NCI-H1694 (cell line): Measurements from ENCODE around the gene TWIST2.

Source experiments
- DNase-seq: peaks from one replicate; lab custom pipeline; 2025; lab: John Stamatoyannopoulos, UW

The TWIST2 gene

DNA sequence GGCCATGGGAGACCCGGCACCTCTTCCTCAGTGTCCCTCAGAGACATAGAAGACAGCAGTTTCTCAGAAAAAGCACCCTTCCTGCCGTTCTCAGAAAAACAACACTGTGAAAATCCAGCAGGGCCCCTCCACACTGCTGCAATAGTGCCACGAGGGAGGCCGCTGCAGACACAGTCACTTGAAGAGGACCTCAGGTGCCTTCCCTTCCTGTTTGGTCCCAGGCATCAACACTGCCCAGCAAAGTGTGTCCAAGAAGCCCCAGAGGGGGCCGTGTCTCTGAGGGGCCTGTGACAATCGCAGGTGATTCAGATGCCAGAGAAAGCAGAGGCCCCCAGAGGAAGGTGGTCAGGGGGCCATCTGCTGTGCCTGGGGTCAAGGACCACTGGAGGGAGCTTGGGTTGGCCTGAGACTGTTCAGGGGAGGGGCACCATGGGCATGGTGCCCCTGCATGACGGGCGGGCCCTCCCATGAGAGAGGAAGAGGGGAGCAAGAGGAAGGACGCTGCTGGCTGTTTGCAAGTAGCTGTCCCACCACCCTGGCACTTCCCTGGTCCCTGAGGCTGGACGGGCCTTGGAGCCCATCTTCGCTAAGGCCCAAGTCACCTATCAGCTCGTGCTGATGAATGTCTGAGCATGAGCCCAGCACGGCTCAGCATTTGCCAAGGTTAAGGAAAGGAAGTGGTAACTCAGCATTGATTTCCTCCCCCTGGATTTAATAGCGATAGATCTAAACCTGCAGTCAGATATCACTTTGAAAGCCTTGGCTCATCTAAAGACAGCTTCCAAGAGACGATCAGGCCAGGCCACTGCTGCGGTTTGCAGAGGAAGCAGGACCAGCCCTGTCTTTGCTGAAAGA, 9.1 kb downstream of the TWIST2 start:
- no peak for DNase-seq

DNA sequence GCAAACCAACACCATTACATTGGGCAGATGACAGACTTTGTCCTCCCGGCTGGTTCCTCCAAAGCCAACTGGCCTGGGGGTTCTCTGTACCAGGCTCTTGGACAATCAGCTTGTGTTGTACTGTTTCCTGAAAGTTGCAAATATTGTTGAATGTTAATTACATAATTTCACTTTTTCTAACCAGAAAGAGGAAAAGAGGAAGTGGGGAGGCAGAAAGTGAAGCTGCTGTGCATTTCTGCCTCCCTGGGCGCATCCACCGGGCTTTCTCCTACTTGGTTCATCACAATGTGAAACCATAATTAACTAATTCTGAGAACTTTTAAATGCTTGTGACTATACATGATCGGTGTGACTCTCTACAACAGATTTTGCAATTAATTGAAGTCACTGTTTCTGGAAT, 10.1 kb downstream of the TWIST2 start:
- no peak for DNase-seq

DNA sequence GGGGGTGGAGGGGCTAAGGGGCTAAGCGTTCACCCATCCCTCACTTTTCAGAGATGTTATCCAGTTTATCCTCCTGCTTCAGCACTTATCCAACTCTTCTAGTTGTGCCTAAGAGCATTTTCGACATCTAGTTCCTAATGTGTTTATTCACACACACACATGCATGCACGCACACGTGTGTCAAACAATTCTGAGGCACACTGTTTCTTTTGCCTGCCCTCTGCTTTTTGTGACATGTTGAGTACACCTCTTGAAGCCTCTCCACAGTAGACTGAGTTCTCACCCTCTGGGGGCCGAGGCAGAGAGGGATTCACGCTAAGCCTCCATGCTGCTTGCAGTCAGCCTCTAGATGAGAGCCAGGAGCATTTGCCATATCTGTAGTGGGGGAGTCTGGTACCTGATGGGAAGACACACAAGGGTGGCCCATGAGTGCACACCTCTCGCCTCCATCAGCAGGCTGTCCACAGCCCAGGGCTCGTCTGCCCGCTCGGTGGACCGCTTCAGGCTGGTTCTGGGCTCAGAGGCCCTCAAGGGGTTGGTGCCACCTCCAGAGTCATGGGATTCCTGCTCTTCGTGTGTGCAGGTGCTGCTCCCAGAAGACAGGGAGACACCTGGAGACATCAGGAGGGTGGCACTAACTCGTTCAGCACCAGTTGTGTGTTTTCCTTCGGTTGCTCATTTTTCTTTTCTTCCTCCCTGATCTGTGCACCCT, 11.9 kb downstream of the TWIST2 start:
- no peak for DNase-seq

DNA sequence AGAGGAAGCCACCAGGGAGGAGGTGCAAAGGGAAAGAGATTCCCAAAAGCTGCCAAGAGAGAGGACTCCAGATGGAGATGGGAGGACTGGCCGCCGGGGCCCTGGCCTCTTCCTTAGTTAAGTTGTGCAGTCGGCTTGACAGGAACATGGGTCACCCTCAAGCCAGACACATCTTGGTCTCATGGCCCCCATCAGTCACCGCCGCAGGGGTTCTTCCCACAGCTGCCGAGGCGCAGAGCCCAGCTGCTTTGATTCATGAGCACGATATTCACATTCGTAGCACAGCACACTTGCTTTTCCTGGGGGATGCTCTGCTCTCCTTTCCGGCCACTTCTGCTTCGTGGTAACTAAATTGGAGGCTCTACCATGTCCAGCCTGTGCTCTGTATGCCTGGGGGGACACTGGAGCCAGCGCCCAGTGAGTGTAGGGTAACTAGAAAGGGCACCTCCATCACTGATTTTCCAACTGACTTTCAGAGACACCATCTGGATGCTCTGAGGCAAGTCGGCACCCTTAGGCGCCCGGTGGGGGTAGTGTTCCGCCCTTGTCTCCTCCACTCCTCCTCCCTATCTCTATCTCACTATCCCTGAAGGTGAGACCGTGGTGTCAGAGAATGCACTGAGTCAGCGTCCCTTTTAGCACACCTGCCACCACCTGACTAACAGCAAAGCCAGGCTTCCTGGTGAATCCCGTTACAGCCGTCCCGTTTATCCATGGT, 13.3 kb downstream of the TWIST2 start:
- no peak for DNase-seq

DNA sequence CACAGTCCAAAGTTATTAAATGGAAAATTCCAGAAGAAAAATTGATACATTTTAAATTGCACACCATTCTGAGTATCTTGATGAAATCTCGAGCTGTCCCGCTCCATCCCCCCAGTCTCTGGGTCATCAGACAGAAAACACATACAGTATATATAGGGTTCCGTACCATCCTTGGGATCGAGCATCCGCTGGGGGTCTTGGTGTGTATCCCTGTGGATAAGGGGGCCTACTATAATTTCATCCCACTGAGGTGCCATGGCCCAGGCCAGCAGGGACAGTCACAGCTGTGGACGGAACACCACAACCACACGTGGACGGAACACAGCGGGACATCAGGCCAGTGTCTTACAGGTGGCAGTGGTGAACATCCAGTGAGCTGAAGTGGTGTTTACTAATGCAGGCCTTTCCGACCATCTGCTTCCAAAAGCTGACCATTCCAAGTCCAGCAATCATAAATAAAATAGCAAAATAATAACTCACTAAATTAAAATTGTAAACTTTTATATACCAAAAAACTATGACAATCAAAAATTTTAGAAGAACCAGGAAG, 14.0 kb downstream of the TWIST2 start:
- DNase-seq, result no peak

DNA sequence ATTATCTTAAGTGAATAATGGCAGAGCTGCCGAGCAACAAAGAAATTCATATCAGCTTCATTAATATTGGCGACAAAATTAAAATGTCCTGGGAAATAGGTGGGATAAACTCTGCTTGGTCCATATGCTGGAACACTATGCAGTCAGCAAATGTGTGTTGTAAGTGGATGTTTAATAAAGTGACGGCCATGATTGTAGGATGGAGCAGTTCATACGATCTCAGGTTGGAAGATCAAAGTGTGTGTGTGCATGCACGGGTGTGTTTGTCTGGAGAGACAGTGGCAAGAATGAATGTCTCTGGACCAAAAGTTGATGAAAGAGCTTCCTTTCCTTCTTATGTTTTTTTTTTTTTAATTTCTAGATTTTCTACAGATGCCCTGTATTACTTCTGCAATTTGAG, 14.8 kb downstream of the TWIST2 start:
- no peak for DNase-seq

DNA sequence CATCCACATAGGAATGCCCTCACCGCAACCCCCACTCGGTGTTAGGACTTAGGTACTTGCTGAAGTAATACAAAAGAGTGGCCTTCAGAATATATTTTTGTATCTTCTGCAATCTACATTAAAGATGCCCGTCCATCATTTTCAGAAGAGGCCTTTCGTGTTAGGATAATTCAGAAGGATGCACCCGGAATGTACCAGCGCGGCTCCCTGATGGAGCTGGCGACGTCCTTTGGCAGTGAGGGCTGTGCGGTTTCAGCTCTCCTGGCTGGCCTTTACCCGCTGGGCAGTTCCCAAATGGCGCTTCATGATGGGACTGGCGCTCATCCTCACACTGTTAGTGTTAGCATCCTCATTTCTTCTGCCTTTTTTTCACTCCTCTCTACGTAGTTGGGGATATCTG, 15.3 kb downstream of the TWIST2 start:
- DNase-seq, result no peak

DNA sequence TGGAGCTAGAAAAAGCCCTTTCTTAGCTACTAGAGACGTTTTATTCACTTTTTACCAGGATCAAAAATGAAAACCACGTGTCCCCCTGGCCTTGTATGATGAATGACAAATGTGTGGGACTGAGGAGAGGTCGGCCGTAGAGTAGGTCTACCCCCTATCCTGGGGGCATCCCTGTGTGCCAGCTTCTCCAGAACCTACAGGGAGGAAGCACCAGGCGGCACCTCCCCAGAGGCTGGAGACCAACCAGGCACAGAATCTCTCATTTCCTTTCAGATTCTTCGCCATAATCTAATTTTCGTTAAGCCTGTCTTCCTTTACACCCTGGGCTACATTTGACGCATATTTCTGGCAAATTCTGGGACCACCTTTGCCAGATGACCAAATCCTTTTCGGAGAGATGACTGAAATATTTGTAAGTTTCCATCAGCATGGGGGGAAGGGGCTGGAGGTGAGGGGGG, 15.9 kb downstream of the TWIST2 start:
- no peak for DNase-seq

DNA sequence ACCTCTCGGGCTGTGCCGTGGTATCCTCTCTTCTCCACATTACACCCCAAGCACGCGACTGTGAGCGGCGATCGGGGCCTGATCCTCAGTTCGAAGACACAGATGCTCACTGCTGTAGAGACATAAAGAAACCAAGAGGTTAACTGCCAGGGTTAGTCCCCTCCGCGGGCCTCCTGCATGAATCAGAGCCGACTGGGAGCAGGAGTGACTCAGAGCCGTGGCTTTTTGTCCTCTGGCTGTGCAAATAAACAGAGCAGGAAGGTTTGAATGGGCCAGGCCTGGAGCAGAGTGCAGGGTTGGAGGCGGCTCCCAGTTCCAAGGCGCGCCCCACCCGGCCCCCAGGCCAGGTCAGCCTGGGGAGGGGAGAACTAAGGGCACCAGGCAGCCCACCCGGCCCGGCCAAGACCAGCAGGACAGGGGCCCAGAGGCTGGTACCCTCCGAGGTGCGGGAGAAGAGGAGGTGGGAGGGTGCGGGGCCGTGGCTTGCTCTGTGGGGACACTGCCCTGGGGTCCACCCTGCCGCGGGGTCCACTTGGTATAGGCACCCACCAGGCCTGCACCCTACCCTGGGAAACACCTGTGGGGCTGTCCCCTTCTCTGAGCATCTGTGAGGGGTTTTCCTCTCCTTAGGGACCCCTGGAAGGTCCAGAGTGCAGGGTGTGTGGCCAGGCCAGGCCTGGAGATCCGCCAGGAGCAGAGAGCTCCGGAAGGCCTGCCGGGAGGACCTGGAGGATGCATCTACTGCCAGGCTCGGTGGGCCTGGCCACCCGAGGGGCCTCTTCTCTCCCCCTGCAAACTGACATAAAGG, 16.5 kb downstream of the TWIST2 start:
- DNase-seq, result no peak

DNA sequence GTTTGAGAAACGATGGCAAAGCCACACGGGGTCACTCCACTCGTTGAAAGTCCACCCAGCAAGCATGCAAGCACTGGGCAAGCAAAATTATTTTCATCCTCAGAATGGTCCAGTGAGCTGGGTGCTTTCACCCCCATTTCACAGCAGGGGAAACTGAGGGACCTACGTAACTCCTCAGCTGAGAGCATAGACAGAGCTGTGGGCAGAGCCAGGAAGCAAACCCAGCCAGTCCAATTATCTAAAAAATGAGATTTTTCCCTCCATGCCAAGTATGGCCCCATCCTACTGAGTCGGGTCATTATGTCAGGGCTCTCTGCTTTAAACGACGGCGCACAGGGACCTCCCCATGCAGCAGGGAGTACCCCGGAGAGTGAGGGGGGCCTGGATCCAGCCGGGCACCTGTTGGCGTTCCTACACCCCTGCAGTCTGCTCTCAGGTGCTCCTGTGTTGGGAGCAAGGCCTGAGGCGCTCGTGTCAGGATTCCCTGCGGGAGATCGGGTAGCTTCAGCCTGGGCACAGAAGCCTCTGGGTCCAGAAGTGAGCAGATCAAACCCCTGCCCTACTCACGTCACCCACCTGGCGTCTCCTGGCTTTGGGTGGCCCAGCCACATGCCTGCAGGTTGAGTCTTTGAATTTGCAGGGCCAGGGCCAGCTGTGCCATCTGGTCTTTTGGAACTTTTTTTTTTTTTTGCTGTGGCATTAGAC, 17.3 kb downstream of the TWIST2 start:
- DNase-seq, result peak; percentile 22

DNA sequence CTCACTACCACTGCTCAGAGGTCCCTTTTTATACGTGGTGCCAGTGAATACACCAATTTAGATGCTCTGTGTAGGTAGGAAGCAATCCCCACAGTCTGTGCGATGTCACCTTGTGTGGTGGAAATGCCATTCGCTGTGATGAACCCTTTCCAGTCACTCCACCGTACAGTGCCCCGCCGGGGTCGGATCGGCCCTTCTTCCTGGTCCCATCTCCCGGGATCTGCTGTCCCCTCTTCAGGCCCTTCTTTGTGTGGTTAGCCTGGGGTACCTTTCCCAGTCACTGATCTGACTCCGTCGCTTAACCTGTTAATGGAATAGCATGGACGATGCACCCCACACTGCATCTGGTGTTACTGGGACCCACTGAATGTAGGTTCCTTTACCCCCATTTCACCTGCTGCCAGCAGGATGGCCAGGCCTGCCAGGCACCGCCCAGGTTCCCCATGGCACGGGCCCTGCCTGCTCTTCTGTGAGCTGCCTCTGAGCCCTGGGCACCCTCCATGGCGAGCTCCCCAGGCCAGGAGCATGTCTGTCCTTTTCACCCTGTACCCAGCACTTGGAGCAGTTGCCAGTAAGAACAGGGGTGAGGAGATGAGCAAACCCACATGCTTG, 18.0 kb downstream of the TWIST2 start:
- no peak for DNase-seq

DNA sequence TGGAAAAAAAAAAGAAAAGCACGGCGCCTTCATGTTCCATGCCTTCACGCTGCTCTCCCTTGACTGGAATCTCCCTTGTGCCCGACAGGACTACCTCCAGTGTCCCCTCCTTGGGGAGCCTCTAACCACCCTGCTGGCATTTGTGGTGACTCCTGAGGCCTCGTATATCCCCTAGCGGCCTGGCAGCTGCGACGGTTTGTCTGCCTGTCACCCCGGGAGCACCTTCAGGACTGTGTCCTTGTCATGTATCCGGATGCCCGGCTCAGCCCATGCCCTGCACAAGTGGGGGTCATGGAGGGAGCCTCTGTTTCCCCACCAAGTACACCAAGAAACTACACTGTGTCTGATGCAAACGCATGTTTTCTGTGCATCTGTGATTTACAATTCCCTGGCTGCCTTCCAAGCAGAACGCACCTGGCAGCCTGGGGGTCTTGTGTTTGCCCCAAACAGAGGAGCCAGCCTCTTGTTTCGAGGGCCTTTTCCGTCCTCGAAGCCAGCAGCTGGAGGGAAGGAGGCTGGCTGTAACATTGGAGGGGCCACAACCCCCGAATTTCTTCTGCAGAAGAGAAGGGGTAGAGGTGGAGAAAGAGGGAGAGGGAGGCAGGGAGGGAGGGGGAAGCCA, 18.9 kb downstream of the TWIST2 start:
- peak; percentile 35 for DNase-seq

DNA sequence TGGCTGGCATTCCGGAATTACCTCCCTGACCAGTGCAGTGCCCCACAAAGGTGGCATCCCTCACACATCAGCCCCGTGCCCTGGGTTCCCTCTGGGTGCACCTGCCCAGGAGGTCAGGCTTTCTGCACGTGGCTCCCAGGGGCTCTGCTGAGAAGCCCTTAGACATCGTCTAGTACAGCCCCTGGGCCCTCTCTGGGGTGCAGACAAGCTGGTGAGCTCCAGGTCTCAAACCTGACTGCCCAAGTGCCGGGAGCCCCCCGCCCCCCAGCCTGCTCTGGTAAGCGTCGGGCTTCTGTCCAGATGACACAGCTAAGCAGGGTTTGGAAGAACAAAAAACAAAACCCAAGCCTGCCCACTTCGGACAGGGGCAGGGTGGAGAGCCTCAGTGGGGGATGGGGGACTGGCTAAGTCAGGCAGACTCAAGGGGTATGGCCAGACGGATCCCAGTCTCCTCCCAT, 20.2 kb downstream of the TWIST2 start:
- DNase-seq, result no peak

DNA sequence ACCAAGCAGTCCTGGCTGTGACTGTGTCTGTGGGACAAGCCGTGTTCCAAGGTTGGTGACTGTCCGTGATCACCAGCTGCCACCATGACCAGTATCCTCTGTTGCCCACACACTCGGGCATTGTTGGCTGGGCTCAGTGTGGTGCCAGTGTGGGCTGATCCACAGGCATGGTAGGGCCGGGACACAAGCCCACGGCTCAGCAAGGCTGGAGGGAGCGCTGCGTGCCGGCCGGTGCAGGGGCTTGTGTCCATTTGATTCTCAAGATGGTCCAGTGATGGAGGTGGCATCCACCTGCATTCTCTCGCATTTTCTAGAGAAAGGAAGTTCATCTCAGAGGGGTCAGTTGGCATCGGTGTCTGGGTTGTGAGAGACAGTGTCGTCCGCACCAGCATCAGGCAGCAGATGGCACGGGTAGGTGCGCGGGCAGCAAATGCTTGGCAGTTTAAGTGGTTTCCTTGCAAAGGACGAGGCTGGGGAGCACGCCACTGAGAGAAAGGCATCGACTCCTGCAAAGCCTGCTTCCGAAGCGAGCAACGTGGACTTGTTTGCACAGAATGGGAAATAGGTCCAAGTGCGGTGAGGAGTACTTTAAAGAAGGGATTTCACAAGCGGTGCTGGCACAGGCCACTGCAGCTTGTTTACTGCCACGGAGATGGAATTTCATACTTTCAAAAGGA, 20.9 kb downstream of the TWIST2 start:
- DNase-seq, result no peak

DNA sequence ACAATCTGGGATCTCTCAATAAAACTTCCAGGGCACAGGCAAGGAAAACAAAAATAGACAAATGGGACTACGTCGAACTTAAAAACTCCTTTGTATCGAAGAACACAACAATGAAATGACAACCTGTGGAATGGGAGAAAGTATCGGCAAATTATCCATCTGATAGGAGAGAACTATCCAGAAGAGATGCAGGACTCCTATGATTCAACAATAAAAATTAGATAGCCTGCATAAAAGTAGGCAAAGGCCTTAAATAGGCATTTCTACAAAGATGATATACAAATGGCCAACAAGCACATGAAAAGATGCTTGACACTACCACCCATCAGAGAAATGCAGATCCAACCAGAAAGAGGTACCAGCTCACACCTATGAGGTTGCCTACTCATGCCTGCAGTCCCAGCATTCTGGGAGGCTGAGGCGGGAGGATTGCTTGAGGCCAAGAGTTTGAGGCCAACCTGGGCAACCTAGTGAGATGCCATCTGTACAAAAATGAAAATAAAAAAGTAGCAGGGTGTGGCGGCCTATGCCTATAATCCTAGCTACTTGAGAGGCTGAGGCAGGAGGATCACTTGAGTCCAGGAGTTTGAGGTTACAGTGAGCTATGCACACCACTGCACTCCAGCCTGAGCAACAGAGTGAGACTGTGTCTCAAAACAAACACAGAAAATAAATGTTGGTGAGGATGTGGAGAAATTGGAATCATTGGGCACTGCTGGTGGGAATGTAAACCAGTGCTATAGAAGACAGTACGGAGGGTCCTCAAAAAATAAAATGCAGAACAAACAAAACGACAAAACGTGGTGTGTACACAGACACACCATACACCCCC, 21.6 kb downstream of the TWIST2 start:
- no peak for DNase-seq

DNA sequence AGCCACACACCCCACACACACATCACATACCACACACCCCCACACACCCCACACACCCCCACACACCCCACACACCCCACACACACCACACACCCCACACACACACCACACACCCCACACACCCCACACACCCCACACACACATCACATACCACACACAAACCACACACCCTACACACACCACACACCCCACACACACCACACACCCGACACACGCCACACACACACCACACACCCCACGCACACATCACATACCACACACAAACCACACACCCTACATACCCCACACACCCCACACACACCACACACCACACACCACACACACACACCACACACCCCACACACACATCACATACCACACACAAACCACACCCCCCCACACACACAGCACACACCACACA, 22.4 kb downstream of the TWIST2 start:
- DNase-seq, result no peak

DNA sequence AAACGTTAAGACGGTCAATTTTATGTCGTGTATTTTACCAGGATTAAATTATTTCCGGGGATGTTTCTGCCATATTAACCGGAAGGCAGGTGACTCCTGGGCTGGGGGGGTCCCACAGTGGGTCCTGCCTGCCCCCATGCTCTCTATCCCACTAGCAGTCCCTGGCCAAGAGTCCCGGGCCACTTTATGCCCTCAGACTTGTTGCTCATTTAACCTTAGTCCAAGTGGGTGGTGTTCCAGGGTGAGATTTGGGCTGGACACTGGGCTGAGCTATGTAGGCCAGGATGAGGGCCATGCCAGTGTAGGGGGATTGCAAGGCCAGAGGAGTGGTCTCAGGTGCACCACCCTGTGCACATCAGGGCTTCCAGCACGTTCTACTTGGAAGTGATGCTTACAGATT, 24.1 kb downstream of the TWIST2 start:
- no peak for DNase-seq

DNA sequence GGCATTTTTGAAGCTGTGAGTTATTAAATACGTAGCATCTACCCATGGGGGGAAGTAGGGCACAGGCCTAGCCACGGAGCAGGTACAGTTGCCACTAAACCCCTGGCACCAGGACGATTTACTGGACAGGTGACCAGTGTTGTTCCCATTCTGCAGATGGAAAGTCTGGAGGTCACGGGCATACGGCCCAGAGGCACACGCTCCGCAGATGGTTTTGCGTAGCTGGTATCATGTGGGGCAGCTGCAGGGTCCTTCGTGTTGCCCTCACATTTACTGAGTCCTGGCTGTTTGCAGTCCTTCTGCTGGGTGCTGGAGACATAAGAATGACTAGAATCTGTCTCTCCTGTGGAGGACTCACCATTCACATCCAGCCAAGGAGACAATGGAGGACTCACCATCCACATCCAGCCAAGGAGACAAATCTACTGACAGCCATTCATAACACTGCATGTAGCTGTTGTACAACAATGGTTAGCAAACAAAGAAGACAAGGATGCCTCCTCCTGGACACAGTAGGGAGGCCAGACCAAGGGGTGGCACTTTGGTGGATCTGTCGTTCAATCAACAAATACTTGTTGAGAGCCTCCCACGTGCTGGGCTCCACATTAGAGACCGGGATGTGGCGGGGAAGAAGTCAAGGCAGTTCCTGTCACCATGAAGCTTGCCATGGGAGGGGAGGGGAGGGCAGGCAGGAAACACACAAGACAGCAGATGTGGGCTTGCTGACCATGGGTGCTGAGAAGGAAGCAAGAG, 24.9 kb downstream of the TWIST2 start:
- no peak for DNase-seq
